GM18520 (cell line): ENCODE measurements around the gene WFIKKN2.

Experiments used
- ATAC-seq: cut with Tn5 transposase; IDR thresholded peaks from one replicate; pipeline ENCODE4 v1.9.1; 2021; ENCODE audit not compliant: unreplicated experiment

Gene WFIKKN2

GRCh38 chr17:50833510-50834428 is 1.6 kb upstream of the WFIKKN2 start:
- ATAC-seq, result no peak

- ATAC-seq, result no peak
Measured at GRCh38 chr17:50834429-50835300, 721 bp upstream of the WFIKKN2 start.

- ATAC-seq, result no peak
Measured at GRCh38 chr17:50836826-50837225, 1.4 kb downstream of the WFIKKN2 start.

GRCh38 chr17:50837286-50837979 is 2.0 kb downstream of the WFIKKN2 start:
- ATAC-seq, result no peak

GRCh38 chr17:50837980-50838954 is 2.9 kb downstream of the WFIKKN2 start:
- no peak for ATAC-seq

DNA sequence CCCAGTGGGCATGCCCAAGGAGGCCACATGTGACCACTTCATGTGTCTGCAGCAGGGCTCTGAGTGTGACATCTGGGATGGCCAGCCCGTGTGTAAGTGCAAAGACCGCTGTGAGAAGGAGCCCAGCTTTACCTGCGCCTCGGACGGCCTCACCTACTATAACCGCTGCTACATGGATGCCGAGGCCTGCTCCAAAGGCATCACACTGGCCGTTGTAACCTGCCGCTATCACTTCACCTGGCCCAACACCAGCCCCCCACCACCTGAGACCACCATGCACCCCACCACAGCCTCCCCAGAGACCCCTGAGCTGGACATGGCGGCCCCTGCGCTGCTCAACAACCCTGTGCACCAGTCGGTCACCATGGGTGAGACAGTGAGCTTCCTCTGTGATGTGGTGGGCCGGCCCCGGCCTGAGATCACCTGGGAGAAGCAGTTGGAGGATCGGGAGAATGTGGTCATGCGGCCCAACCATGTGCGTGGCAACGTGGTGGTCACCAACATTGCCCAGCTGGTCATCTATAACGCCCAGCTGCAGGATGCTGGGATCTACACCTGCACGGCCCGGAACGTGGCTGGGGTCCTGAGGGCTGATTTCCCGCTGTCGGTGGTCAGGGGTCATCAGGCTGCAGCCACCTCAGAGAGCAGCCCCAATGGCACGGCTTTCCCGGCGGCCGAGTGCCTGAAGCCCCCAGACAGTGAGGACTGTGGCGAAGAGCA is 4.4 kb downstream of the WFIKKN2 start:
- ATAC-seq, result no peak

DNA sequence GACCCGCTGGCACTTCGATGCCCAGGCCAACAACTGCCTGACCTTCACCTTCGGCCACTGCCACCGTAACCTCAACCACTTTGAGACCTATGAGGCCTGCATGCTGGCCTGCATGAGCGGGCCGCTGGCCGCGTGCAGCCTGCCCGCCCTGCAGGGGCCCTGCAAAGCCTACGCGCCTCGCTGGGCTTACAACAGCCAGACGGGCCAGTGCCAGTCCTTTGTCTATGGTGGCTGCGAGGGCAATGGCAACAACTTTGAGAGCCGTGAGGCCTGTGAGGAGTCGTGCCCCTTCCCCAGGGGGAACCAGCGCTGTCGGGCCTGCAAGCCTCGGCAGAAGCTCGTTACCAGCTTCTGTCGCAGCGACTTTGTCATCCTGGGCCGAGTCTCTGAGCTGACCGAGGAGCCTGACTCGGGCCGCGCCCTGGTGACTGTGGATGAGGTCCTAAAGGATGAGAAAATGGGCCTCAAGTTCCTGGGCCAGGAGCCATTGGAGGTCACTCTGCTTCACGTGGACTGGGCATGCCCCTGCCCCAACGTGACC is 5.0 kb downstream of the WFIKKN2 start:
- no peak for ATAC-seq

- ATAC-seq, result no peak
Measured at GRCh38 chr17:50841277-50841948, 6.0 kb downstream of the WFIKKN2 start.

GRCh38 chr17:50841949-50842354 is 6.6 kb downstream of the WFIKKN2 start:
- no peak for ATAC-seq

DNA sequence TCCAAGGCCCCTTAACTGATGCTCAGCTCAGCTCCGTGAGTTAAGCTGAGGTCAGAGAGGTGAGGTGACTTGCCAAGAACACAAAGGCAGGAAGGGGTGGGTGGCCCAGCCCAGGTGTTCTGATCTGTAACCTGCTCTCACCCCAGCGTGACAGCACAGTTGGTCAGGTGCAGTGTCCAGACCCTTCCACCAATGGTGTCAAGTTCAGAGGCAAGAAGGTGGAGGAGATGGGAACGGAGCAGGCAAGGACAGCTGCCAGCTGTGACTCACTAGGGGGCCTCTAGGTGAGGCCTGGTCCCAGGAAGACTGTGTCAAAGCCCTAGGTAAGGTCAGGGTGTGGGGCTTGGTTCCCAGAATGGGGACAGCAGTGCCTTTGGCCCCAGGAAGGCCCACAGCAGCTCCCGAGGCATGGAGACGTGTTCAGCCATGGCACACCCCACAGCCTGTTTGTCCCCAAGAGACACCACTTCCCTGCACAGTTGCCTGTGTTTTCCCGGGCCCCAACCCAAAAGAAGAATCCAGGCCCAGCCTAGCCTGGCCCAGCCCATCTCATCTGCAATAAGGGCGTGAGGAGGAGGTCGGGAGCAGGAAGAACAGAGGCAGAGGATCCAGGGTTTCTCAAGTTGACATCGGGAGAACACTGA is 7.2 kb downstream of the WFIKKN2 start:
- ATAC-seq, result no peak

- ATAC-seq, result no peak
Measured at GRCh38 chr17:50843150-50843905, 7.9 kb downstream of the WFIKKN2 start.

DNA sequence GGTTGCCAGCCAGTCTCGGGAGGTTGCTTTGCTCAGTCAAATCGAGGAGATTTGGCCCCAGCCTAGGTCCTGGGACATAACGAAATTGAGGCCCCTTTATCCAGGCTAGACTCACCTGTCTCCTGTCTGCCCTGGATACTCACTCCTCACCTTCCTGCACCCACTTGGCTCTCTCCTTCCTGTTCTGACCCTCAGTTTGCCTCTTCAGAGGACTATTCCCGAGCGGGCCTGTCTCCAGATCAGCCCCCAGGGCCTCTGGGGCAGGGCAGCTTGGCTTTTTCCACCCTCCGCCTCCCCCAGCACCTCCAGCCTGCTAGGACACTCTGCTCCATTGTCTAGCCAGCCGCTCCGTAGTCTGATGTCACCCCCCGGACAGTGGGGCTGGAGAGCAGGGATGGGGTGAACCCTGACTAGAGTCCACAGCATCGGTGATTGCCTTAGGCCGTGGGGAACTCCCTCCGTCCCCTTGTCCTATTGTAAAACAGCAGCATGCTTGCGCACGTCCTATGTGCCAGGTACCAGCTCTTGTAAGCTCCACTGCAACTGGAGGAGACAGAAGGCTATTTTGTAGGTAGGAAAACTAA is 8.8 kb downstream of the WFIKKN2 start:
- no peak for ATAC-seq

DNA sequence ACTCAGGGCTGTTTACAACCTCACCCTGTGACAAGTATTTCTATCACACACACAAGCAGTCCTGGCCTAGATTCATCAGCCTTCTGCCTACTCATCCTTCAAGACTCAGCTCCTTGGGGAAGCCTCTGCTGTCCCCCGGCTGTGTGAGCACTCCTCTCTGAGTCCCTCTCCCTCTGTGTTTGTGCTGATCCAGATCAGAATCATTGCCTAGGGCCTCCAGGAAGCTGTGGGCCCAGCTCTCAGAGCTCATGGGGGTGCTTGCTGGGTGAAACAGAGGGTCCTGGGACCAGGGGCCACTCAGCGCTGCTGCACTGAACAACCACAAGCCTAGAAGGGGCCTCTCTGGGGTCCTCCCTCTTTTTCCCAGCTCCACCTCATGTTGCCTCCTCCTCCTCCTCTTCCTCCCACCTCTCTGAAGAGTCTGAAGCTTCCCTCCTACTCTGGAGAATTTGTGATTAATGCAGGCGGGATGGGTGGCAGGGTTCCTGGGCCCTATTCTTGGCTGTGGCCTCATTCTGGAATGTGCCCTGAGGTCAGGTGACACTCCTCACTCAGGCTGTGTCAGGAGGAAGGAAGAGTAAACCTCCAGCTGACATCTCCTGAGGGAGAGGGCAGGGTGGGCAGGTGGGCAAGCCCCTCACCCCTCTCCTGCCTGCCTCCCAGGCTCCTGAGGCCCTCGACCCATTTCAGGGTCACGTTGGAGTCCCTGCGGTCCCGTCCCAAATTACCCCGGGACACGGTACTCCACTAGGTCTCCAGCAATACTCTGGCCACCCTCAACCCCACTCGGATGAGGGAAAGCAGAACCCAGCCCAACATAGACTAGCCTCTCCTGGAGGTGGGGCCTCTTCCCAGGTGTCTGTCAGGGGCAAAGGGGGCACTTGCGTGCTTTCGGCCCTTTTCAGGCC is 10.1 kb downstream of the WFIKKN2 start:
- ATAC-seq, result no peak

GRCh38 chr17:50847566-50847965 is 12.2 kb downstream of the WFIKKN2 start:
- no peak for ATAC-seq

- no peak for ATAC-seq
Measured at GRCh38 chr17:50848039-50848438, 12.7 kb downstream of the WFIKKN2 start.

GRCh38 chr17:50848711-50849110 is 13.3 kb downstream of the WFIKKN2 start:
- ATAC-seq, result no peak
